ENCODE results near the gene PTK7.
A peak's percentile ranks its signal among the peaks of the same experiment; 100 is the strongest.
"Not testable (repeated sequence)": the region's sequence is repeated elsewhere in the genome, so short reads cannot be mapped to it uniquely, and the experiment has no call there.

PTK7 gene

DNA sequence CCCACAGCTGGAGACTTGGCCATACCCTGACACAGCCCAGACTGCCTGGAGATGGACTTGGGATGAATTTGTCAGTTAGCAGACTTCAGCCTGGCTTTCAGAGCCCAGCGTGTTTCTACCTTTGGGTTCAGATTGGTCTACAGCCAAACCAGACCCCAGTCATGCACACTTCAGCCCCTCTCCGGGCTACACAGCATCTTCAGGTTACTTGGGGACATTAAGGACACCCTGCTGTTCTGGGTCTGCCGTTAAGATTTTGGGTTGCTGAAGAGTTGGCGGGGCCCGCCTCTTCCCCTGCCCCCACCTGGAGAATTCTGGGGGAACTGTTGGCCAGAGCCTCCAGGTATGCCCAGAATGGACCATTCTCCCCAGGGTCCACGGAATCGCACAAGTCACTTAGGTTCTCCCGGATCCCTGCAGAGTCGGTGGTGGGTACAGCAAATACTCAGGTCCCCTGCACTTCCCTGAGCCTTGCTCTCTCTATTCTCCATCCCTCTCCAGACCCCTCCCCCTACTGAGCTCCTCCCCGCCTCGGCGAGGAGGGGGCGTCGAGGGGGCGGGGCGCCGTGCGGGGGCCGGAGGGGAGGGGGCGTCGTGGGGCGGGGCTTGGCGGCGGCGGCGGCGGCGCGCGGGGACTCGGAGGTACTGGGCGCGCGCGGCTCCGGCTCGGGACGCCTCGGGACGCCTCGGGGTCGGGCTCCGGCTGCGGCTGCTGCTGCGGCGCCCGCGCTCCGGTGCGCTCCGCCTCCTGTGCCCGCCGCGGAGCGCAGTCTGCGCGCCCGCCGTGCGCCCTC lies at the start of gene PTK7:
Gene PTK7 (plus strand): TSS at position 645 of the 794 bp plus-strand sequence. CDS start 175 bp downstream, outside the sequence.
- peak; percentile 34 to 46 for DNase-seq (ENCODE audit: low read depth in 2 of 2)

GRCh38 chr6:43026365-43026764 lies 49.7 kb upstream of the PTK7 start:
- DNase-seq (ENCODE audit: low read depth in 2 of 2) = no peak

DNA sequence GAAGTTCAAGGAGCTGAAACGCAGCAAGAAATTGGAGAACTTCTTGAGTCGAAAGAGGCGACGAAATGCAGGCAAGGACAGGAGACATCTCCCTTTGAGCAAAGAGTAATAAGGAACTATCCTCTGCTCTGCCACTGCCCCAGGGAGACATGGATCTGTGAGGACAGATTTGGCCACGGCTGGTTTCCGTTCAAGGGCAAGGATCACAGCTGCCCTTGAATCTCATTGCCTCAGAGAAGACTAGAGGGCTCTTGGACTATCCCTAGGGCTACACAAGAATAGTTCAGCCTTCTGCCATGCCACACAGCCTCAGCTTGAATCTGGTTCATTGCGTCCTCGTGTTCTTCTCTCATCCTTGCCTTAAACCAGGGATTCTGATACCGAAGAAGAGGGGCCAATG lies 47.0 kb upstream of the PTK7 start:
- DNase-seq (ENCODE audit: low read depth in 2 of 2) = no peak

DNA sequence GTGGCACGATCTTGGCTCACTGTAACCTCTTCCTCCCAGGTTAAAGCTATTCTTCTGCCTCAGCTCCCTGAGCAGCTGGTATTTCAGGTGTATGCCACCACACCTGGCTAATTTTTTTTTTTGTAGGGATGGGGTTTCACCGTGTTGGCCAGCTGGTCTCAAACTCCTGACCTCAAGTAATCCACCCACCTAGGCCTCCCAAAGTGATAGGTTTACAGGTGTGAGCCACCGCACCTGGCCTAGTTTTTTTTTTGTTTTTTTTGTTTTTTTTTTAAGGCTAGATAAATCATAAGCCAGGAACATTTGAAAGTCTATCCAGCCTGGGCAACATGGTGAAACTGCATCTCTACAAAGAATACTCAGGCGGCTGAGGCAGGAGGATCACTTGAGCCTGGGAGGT lies 43.8 kb upstream of the PTK7 start:
- no peak for DNase-seq (ENCODE audit: low read depth in 2 of 2)

DNA sequence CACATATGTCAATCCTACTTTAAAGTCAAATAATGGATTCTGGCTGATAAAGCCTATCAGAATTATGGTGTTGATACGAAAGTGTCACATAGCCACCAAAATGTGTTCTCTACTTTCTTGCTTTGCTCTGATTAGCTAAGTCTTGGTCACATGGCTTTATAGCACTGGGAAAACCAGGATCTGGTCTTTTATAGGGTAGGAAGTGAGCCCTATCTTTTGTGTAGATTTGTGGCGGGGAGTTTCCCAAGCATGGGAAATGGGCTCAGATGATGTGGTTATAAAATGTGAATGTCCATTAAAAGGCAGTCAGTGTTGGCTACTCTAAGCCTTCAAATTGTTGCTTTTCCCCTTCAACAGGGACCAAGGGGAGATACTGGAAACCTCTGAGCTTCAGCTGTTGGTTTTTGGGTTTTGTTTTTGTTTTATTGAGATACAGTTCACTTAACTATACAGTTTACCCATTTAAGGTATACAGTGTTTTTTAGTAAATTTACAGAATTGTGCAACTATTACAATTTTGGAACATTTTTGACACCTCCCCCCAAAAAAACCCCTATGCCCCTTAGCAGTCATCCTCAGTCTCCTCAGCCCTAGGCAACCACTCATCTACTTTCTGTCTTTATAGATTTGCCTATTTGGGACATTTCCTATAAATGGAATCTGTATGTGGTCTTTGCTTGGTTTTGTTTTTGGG lies 42.5 kb upstream of the PTK7 start:
- DNase-seq (ENCODE audit: low read depth in 2 of 2) = no peak

DNA sequence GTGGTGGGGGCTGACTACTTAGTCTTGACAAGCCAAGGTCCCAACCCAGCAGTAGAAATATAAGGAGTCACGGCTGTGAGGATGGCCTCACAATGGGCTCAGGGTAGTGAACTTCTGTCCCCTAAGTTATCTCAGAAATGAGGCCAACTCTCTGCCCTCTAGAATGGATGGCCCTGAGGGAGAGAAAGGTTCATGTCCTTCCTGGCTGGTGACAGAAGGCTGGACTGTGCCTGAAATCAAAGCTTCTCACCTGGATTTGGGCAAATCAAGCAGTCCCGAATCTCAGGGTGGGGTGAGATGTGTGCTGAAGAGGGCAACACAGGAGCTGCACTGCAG lies 42.0 kb upstream of the PTK7 start:
- DNase-seq (ENCODE audit: low read depth in 2 of 2) = no peak

DNA sequence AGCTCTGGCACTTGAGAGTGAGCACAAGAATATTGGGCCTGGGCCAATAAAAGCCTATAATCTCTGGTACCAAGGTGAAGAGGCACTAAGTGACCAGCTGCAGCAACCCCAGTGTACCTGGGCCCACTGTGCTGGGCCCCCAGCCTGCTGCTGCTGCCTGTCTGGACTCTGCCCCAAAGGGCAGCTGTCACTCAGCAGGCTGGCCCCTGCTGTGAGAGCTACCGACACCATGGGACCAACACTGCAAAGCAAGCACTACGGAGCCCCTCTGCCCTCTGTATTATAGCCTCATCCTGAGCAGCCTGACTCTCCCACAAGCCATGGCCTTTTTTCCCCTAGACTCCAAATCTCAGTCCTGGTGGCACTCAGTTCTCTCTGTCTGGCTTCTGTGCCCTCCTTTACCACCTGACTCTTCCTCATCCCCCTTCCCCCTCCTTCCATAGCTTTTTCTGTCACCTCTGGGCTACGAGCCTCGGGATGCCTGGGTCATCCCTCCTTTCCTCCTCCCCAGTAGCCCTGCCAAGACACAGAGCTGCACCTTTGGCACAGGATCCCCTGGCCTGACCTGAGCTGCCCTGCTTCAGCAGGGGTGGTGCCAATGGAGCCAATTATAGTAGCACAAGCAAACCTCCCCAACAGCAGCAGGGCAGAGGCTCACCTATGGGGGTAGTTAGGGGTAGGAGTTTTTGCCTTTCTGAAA lies 40.5 kb upstream of the PTK7 start:
- no peak for DNase-seq (ENCODE audit: low read depth in 2 of 2)

DNA sequence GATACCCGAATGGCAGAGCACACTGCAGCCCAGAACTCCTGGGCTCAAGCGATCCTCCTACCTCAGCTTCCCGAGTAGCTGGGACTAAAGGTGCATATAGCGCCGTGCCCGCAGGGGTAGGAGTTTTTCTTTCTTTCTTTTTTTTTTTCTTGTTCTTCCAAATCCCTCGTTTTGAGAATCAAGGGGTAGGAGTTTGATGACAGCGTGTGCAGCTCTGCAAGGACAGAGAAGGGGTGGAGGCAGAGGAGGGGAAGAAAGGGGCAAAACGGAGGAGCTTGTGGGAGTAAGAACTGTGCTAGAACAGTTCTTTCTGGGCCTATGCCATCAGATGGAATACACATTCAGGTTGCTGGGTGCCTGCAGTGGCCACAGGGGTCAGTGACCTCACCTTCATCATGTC lies 39.4 kb upstream of the PTK7 start:
- DNase-seq (ENCODE audit: low read depth in 2 of 2) = no peak

DNA sequence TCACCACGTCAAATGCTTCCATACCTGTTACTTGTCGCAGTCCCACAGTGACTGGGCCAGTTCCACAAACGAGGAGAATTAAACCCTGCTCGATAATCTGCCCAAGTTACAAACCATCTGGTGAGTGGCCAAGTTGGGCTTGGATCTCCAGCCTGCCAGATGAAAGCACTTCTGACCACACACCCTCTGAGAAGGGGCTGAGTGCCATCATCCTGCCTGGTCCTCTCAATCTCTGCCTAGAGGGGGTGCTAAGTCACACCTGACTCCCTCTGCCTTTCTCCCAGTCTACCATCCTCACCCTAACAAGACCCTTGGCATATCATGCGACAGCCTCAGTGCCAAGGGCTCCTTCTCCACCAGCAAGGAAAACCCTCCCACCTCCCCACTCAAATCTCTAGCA lies 38.9 kb upstream of the PTK7 start:
- DNase-seq (ENCODE audit: low read depth in 2 of 2) = no peak

GRCh38 chr6:43037706-43038105 lies 38.4 kb upstream of the PTK7 start:
- DNase-seq (ENCODE audit: low read depth in 2 of 2) = no peak

DNA sequence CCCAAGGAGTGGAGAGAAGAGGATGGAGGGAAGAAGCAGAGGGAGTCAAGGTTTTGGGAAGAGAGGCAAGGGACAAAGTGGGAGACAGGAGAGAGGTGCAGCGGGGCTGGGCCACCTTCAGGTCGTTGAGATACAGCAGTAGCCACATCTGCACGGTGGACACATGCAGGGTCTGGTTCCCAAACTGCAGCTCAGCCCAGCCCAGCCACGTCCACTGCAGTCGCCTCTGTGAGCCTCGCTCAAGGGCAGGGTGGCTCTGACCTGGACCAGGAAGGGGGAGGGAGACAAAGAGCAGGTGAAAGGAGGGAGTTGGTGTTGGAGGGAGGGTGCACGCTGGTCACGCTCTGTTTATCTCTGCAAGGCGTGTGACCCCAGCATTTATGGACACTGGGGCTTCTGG lies 37.4 kb upstream of the PTK7 start:
- no peak for DNase-seq (ENCODE audit: low read depth in 2 of 2)

DNA sequence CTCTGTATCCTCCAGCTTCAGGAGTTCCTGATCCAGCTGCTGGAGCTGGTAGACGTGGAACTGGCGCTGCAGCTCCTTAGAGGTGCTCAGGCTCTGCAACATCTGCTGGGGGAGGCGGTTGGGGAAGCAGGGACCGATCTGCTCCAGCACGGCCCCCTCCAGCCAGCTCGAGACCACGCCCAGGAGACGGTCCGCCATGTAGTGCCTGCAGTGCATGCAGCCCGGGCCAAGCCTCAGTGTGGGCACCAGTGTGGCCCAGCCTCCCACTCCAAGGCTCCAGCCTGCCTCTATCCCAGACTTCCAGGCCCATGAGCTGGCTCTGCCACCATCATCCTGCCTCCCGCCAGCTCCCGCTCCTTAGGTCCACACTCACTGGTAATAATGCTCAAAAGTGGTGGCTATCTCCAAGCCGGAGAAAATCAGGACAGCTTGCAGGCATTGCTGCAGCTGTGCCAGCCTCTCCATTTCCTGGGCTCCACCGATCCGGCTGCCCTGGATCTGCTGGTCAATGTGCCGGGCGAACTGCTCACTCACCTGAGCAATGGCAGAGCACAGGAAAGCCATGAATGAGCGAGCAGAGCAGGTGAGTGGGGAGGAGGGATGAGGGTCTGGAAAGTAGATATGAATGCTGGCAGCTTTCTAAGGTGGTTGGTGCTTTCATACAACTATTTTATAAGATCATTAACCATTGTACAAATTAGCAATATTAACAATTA lies 35.4 kb upstream of the PTK7 start:
- no peak for DNase-seq (ENCODE audit: low read depth in 2 of 2)

GRCh38 chr6:43041475-43041874 lies 34.6 kb upstream of the PTK7 start:
- not testable (repeated sequence) for DNase-seq (ENCODE audit: low read depth in 2 of 2)

- DNase-seq (ENCODE audit: low read depth in 2 of 2) = no peak
Observed at GRCh38 chr6:43043310-43043709, 32.8 kb upstream of the PTK7 start.

DNA sequence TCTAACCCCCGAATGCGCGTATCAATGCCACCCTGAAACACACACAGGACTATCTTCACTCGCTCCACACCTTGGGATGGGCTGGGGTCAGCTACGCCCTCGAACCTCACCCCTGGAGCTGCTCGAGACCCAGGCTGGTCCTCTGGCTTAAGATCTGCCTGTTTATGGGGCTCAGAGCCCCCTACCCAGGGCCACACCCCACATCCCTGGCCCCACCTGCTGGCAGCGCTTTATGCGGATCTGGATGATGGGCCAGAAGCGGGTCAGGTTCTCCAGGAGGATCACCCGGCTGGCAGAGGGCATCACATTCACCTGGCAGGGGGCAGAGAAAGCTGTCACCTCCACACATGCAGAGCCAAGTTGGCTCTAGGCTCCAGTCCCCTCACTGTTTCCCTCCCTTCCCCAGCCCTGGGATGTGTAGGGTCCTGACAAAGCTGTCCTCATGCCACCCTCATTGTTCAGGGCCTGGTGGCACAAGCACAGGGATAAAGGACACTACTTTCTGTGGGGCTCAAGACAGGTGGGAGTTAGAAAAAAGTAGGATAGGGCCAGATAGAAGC lies 30.7 kb upstream of the PTK7 start:
- no peak for DNase-seq (ENCODE audit: low read depth in 2 of 2)

DNA sequence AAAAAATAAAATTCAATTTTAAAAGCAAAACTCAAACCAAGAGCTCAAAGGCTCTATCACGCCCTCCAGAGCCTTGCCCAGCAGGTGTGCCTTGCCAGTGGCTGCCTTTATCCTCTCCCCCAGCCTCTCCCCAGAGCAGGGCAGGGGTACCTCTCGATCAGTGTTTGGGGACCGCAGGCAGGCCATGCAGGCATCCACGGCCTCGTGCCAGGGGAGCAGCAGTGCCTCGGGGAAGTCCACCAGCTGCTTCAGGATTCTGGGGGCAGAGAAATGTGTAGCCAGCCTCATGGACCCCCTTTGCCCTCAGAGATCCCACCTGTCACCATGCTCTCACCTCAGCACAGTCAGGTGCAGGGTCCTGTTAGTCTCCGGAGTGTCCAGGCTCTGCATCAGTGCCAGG lies 28.1 kb upstream of the PTK7 start:
- no peak for DNase-seq (ENCODE audit: low read depth in 2 of 2)

GRCh38 chr6:43050981-43051380 lies 25.1 kb upstream of the PTK7 start:
- DNase-seq (ENCODE audit: low read depth in 2 of 2) = no peak

GRCh38 chr6:43052225-43052841 lies 23.8 kb upstream of the PTK7 start:
- DNase-seq (ENCODE audit: low read depth in 2 of 2) = no peak

- no peak for DNase-seq (ENCODE audit: low read depth in 2 of 2)
Observed at GRCh38 chr6:43052842-43053544, 23.1 kb upstream of the PTK7 start.

DNA sequence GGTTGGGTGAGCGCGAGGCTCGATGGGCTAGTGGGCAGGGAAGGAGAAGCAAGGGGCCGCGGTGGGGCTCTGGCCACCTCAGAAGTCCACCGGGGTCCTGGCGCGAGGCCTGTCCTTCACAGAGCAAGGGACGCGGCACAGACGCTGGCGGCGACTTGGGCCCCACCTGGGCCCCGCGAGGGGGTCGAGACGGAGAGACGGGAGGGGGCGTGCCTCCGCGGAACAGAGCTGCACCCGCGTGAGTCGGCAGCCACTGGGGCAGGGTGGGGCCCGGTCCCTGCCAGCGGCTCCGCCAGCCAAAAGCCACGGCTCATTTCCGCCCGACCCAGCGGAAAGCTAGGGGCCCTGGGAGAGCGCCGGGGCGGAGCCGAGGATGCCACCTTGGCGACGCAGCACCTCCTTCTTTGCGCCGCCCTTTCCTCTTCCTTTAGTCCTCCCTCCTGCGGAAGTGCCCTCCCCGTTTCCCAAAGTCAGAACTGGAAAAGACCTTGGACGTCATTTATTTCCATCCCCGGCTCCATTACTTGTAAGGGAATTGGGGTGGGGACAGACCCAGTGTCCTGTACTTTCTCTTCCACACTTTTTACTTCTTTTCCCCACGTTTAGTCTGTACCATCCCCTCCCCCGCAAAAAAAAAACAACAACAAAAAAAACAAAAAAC lies 22.4 kb upstream of the PTK7 start, which contains the start of gene CUL7:
Gene CUL7 (minus strand): TSS at position 307 of the 661 bp plus-strand sequence. CDS start 1,063 bp downstream, outside the sequence.
- peak; percentile 78 to 86 for DNase-seq (ENCODE audit: low read depth in 2 of 2)
